HG03342 (cell line): ENCODE measurements around the gene TGFBI.

Source experiments
- ATAC-seq: cut with Tn5 transposase; IDR thresholded peaks from one replicate; pipeline ENCODE4 v1.9.1; 2021; ENCODE audit warnings: mild to moderate bottlenecking, moderate library complexity; ENCODE audit not compliant: unreplicated experiment

Gene TGFBI

GRCh38 chr5:136061630-136062365 lies 33.0 kb downstream of the TGFBI start:
- no peak for ATAC-seq

DNA sequence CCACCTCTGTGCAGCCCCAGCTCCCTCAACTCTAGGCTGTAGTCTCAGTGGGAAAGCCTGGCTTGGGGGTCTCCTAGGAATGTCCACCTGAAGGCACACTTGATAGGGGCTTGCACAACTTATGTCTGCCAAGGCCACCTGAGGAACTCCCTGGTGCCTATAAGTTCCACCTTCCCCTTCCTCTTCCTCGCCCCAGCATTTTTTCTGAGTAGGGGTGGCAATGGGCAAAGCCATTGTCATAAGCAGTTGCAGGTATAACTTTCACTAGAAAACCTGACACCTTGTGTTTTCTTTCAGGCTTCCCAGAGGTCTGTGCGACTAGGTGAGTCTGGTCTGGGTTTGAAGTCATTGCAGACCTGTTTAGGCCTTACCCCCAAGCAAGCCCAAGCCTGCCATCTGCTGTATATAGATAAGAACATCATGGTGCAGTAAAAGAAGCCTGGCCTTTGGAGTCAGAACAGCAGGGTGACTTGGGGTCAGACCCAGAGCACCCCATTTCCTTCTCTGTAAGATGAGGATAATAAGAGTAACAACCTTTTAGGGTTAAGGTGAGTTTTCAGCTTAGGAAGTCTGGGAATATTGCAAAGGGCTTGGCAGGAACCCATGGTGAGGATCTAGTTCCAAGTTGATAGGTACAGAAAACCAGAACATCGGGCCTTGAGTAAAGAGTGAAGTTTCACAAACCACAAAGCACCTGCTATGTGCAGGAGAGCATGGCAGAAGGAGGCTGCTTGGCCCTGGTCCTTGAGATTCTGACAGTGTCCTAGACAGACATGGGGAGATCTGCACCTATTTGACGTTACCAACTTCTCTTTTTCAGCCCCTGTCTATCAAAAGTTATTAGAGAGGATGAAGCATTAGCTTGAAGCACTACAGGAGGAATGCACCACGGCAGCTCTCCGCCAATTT lies 33.8 kb downstream of the TGFBI start:
- peak; percentile 85 for ATAC-seq

DNA sequence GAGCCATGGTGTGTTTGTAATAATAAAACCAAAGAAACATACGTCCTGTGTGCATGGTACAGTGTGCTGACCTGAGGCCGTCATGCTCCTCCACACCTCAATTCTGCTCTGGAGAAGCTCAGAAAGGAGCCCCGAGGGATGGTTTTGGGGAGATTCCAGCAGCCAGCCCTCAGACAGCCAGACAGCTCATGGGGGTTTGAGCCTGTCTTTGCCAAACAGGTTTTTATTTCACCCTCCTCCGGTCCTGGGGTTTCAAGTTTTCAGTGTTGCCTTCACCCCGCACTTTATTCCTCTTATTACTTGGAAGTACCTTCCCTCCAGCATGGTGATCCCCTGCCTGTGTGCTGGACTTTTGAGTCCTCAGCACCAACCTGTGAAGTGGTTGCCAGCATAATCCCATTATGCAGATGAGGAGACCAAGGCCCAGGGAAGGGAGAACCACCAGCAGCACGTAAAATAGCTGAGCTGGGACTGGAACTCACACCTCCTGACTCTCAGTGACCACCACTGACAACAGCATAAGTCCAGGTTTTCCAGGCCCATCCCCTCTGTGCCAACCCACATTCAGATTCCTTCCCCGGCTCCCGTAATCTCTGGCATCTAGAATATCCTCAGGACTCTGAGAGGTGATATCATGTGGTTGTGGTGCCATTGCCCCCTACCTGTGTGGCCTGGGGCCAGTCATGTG lies 35.1 kb downstream of the TGFBI start:
- ATAC-seq, result no peak

GRCh38 chr5:136064510-136064909 lies 35.7 kb downstream of the TGFBI start:
- no peak for ATAC-seq

DNA sequence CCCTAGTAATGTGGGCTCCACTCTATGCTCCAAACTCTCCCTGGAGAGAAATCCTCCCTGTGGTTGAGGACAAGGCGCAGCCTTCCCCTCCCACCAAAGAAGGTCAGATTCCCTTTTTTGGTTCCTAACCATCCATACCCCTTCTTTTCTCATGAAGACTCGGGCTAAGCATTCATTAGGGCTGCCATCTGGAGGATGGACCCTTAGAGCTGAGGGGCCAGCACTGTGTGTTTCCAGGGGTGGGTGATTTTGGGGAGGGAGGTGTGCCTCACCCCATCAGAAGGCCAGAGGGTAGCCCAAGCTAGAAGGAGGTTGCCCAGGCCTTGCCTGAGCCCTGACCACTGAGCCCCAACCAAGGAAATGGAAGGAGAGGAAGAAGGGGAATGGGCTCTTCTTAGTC lies 36.8 kb downstream of the TGFBI start:
- no peak for ATAC-seq

DNA sequence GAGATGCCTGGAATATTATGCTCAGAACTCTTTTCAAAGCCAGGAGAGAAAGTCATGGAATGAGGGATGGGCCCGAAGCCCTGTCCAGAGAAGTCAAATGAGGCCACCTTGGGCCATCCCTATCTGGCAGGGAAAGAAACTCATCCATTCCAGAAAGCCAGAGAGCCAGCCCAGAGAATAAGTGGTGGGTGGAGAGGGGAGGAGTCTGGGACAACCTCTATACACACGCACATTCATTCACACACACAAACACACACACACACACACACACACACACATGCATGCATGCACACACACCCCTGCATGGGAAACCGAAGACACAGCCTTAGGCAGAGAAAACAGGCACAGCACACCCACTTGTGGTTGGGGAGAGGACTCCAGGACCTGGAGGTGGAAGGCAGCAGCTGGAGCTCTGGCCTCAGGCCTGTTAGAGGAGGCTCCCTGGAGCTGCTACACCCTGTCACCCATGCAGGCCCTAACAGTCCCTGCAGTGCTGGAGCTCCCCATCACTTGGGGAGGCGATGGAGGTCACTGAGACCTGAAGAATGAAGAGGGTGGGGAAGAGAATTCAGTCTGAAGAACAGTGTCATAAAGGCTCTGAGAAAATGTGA lies 38.0 kb downstream of the TGFBI start:
- ATAC-seq, result no peak

DNA sequence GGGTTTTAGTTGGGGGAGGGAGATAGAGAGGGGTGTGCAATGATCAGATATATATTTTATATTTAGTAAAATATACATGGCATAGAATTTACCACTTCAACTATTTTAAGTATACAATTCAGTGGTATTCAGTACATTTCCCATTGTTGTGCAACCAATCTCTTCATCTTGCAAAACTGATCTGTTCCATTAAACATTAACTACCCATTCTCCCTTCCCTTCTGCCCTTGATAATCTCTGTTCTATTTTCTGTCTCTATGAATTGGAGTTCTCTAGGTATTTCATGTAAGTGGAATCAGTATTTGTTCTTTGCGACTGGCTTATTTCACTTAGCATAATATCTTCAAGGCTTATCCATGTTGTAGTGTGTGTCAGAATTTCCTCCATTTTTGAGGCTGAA lies 38.6 kb downstream of the TGFBI start:
- ATAC-seq, result no peak

- no peak for ATAC-seq
Measured at GRCh38 chr5:136070486-136071285, 41.9 kb downstream of the TGFBI start.

DNA sequence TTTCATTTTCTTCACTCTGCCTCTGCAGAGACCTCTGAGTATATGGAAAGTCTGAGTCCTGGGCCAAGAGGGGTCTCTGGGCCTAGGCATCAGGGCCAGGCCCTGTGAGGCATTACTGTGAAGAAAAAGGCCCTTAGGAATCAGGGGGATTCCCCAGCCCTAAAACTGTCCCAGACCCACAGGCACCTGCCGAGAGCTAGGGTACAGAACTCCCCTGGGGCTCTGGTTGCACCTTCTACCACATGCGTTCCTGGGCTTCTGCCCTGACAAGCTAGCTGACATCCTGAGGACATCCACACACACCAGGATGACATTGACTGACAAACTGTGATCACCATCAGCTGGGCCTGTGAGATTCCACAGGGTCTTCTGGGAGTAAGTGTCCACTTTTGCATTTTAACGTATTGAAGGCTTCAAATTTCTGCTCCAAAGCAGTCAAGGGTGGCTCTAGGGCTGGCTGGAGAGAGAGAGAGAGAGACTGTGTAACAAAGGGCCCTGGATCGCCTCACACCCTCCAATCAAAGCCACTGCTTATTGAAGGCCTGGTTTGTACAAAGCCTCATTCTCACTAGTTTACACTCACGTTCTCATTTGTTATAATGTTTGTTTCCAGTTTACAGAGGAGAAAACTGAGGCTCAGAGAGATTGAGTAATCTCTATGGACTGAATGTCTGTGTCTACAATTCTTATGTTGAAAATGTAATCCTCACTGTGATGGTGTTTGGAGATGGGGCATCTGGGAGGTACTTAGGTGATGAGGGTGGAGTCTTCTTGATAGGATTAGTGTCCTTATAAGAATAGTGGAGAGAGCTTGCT lies 45.1 kb downstream of the TGFBI start:
- ATAC-seq, result peak; percentile 84

GRCh38 chr5:136075466-136075891 lies 46.7 kb downstream of the TGFBI start:
- ATAC-seq, result no peak

DNA sequence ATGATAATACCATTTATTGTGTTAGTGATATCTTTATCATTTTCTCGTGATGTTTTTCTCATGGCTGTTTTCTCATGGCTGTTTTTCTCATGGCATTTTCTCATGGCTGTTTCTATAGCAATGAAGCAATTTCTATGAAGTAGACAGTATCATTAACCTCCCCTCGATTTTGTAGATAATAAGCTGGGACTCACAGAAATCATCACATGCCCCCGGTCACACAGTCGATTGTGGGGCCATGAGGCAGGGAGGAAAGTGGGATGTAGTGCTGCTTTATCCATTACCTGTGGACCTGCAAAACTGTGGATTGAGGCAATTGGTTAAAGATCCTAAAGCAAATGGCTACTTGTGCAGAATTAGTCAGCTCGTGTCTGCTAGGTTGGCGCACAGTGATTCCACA lies 47.3 kb downstream of the TGFBI start:
- ATAC-seq, result no peak

DNA sequence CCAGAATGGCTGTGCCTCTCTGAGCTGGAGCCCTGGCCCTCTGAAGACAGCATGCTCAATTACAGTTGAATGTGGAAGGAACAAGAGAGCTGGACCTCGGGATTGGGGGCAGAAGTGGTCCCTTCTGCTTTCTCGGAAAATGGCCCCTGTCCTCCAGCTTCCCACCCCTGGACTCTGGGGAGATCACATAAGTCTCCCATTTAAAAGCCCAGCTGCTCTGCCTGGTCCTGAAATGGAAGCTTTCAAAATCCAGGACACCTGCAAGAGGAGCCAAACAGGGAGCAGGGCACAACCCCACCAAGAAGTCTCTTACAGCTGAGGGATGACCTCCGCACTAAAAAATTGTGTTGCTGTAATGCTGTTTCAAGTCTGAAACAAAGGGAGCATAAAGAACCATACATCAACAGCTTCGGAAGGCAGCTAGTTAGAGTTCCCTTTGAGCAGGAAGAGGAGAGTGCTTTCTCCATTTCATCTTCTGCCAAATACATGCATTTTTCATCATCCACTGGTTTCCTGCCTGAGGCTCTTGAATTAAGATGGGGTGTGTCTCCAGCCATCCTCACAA lies 48.2 kb downstream of the TGFBI start:
- ATAC-seq, result no peak

GRCh38 chr5:136079195-136079985 lies 50.6 kb downstream of the TGFBI start:
- no peak for ATAC-seq

DNA sequence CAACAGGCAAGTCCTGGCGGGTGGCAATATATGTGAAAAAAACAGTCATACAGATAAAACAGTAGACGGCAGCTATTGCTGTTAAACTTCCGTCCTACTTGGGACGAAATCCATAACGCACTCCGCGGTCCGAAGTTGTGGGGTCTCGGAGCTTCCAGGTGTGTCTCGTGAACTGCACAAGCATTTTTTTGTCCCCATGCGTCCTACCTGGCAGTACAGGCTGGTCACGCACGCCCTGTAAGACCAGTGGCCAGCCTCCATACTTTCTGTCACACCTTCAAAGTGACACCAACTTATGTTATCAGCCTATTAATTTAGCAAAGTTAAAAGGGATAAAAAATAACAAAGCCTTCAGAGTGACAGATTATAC lies 51.3 kb downstream of the TGFBI start:
- ATAC-seq, result no peak

GRCh38 chr5:136080483-136081216 lies 51.9 kb downstream of the TGFBI start:
- ATAC-seq, result peak; percentile 94

- ATAC-seq, result no peak
Measured at GRCh38 chr5:136081217-136081591, 52.4 kb downstream of the TGFBI start.

GRCh38 chr5:136082390-136083193 lies 53.8 kb downstream of the TGFBI start:
- no peak for ATAC-seq
